Suprapubic skin (tissue), 4 donors: ENCODE data around the gene OSR1. TPM values are rescaled to one million over a fixed set of nuclear protein-coding genes. Genes with fewer than 3 reads are reported as not detected.

ENCODE experiments used
- DNase-seq, 2 donors: peaks; one replicate each; pipeline ENCODE4 v3.0.0-alpha.2; 2019; ENCODE audit warnings: low spot score in 2 of 2
- H3K27ac ChIP-seq: fragments of 200-600 bp; sonication (generic); one replicate; pipeline ENCODE4 v1.5.1; 2019
- H3K27me3 ChIP-seq: fragments of 200-600 bp; sonication (generic); one replicate; pipeline ENCODE4 v1.5.1; 2019
- H3K36me3 ChIP-seq: fragments of 200-600 bp; sonication (generic); one replicate; pipeline ENCODE4 v1.5.1; 2019
- H3K4me1 ChIP-seq: fragments of 200-600 bp; sonication (generic); one replicate; pipeline ENCODE4 v1.5.1; 2019
- H3K4me3 ChIP-seq: fragments of 200-600 bp; sonication (generic); one replicate; pipeline ENCODE4 v1.5.1; 2019; ENCODE audit warnings: mild to moderate bottlenecking
- H3K9me3 ChIP-seq: fragments of 200-600 bp; sonication (generic); one replicate; pipeline ENCODE4 v1.5.1; 2019
- CTCF ChIP-seq, 2 donors: fragments of 200-600 bp in 1 of 2; fragments of 450-650 bp in 1 of 2; sonication (generic) in 1 of 2; IDR thresholded peaks; one replicate each; pipeline ENCODE4 v1.5.1; 2016 to 2019; ENCODE audit warnings: antibody characterized with exemption in 2 of 2, mild to moderate bottlenecking in 1 of 2, moderate library complexity in 1 of 2
- EP300 ChIP-seq: sonication (generic); formaldehyde crosslinking; IDR thresholded peaks from one replicate; pipeline ENCODE4 v1.6.1; 2017; ENCODE audit warnings: antibody characterized with exemption
- POLR2A ChIP-seq, 2 donors: fragments of 450-650 bp; IDR thresholded peaks; one replicate each; pipeline ENCODE4 v1.6.1; 2017; ENCODE audit warnings: antibody characterized with exemption in 2 of 2, mild to moderate bottlenecking in 2 of 2, moderate library complexity in 2 of 2
- POLR2AphosphoS5 ChIP-seq, 3 donors: sonication (generic); formaldehyde crosslinking; IDR thresholded peaks; one replicate each; pipeline ENCODE4 v1.6.1; 2017; ENCODE audit warnings: antibody characterized with exemption in 3 of 3
- WGBS: methylation state at CpG from one replicate; pipeline ENCODE4 v1.1.5; 2018; 5-methylcytosine and 5-hydroxymethylcytosine counted together
- total RNA-seq, 4 donors: library from RNA; depleted of rRNA; stranded (reverse); fragments of >200 nt; gene quantifications; one replicate each; pipeline ENCODE4 v1.1.0, GENCODE V29; 2016

Gene OSR1
- total RNA-seq, 4 donors from 2014 or later: 3.0 to 12.8 (median 5.6) TPM

DNA sequence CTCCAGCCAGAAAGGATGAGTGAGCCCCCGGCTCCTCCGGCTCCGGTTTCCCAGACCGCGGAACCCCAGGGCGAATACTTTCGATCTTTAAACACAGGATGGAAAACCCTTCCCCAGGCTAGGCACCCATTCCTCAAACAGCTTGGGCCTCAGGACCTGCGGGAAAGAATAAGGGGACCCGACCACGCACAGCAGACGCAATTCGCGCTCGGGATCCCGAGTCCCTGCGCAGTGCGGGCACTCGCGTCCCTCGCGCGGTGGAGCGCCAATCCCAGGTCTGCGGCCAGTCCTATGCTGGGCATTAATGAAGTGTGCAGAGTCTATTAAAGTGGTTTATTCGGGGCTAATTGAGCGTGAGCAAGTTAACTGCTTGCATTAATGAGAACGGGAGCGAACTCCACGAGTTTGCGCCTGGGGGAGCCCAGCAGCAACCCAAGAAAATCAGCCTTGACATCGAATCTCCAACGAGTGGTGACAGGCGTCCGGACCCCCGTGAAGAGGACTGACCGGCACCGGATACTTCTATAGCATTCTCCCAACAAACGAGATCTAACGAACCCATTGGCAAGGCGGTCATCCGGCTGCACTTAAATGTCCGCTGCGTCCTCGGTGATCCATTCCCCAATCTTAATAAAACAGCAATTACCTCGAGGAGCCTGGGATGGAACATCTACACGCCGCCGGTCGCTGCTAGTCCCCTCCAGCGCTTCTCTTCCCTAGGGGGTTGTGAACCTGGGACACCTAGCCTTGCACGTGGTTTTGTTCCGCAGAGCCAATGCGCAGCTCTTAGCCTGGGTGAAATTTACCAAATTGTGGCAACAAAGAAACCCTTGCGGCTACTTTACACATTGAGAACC is 1.6 kb downstream of the OSR1 start:
- Histone ChIP-seq H3K4me1 (peaks cover 55% of the 10 kb centered on the region), H3K27ac (peak overlapping the region; percentile 67), H3K4me3 (peak overlapping the region; percentile 51), H3K9me3 (no peaks in the 10 kb centered on the region), H3K27me3 (peaks cover 99% of the 10 kb centered on the region), H3K36me3 (no peaks in the 10 kb centered on the region)
- no peak for DNase-seq
- WGBS: 14% methylated on average over 24 of the region's 54 CpGs
- TF ChIP-seq POLR2A (IDR thresholded peaks at IDR 0.05) (no peak), POLR2AphosphoS5 (IDR thresholded peaks at IDR 0.05) (no peak), CTCF (IDR thresholded peaks at IDR 0.05) (no peak), EP300 (no peak)

DNA sequence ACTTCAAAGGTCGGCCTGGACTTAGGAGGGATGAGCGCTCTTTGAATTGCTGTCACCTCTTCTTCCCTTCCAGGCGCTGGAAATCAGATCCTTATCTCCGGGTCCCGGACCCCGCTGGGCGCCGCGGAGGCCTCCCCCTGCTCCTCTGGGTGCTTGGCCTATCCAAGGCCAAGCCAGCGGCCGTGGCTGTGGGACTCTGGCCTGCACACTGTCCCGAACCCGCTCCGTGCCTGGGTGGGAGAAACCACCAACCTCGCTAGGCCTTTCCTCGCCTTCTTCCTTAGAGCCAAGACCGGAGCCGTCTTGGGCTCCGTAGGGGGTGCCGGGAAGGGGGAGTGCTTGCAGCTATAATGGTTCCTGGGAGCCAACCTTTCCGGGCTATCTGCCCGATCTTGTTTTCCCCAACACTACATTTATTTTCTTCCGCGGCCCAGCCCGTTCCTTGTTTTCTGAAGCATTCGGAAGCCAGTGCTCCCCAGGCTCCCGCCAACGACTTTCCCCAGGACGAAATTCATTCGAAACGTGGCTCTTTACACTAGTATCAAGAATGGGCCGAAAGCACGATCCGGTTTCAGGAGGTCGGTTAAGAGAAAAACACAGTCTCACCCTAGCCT is 2.4 kb downstream of the OSR1 start:
- H3K4me3 ChIP-seq: peak overlapping the region; percentile 51
- no peak for TF ChIP-seq POLR2A (IDR thresholded peaks at IDR 0.05)
- TF ChIP-seq POLR2AphosphoS5 (IDR thresholded peaks at IDR 0.05): no peak
- no peak for TF ChIP-seq CTCF (IDR thresholded peaks at IDR 0.05)
- TF ChIP-seq EP300: no peak
- DNase-seq: no peak
- no peaks in the 10 kb centered on the region for H3K9me3 ChIP-seq
- H3K27me3 ChIP-seq: peaks cover 99% of the 10 kb centered on the region
- peaks cover 55% of the 10 kb centered on the region for H3K4me1 ChIP-seq
- 34% methylated on average over 32 of the region's 35 CpGs for WGBS
- no peaks in the 10 kb centered on the region for H3K36me3 ChIP-seq
- H3K27ac ChIP-seq: peak overlapping the region; percentile 67

DNA sequence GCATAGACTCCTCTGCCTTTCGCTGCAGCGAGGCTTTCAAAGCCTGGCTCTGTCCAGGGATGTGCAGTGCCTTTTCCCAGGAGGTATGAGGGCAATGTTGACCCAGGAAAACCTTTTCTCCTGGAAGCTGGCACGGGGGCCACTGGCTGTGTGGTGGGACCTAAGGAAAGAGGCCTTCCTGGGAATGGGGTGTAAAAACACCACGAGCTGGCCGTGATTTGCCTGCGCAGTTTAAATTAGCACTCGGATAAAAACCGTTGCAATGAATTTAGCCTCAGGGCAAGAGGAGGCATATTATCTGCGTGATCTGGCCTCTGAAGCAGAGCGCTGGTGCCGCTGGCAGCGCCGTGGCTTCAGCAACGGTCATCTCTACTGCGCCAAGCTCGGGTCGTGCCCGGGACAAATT is 3.0 kb downstream of the OSR1 start:
- H3K4me1 ChIP-seq: peaks cover 56% of the 10 kb centered on the region

DNA sequence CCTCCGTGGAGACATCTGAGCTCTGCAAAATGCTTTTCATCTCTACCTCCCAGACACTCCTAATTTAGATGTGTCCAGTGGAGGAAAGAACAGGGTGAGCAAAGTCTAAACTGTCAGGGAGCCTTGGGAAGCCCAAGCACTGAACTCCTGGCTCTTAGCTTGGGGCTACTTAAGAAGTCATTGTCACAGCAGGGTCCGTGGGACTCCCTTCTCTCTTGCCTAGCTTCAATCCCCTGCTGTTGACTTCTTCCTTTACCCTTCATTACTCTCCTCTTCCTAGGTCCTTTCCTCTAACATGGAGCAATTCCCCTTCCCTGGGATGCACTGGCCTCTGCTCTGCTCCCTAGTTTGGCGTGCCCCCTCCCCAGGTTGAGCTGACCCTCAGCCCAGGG is 3.4 kb downstream of the OSR1 start:
- Histone ChIP-seq H3K9me3 (no peaks in the 10 kb centered on the region), H3K4me3 (peak overlapping the region; percentile 51), H3K4me1 (peaks cover 59% of the 10 kb centered on the region), H3K27me3 (peaks cover 99% of the 10 kb centered on the region), H3K27ac (peak overlapping the region; percentile 67), H3K36me3 (no peaks in the 10 kb centered on the region)
- 61% methylated on average over 3 of the region's 3 CpGs for WGBS
- no peak for DNase-seq
- TF ChIP-seq CTCF (IDR thresholded peaks at IDR 0.05) (no peak), POLR2A (IDR thresholded peaks at IDR 0.05) (no peak), EP300 (no peak), POLR2AphosphoS5 (IDR thresholded peaks at IDR 0.05) (no peak)

More for the DNA sequence above, 3.0 kb downstream of the OSR1 start:
- whole genome bisulfite sequencing: 33% methylated on average over 17 of the region's 18 CpGs
- Histone ChIP-seq H3K36me3 (no peaks in the 10 kb centered on the region), H3K9me3 (no peaks in the 10 kb centered on the region), H3K27ac (peak overlapping the region; percentile 67), H3K4me3 (peak overlapping the region; percentile 51), H3K27me3 (peaks cover 99% of the 10 kb centered on the region)
- no peak for TF ChIP-seq POLR2AphosphoS5 (IDR thresholded peaks at IDR 0.05)
- TF ChIP-seq EP300: no peak
- TF ChIP-seq CTCF (IDR thresholded peaks at IDR 0.05): no peak
- no peak for TF ChIP-seq POLR2A (IDR thresholded peaks at IDR 0.05)
- DNase-seq: no peak

- Histone ChIP-seq H3K9me3 (no peaks in the 10 kb centered on the region), H3K36me3 (no peaks in the 10 kb centered on the region), H3K4me3 (no peak overlapping the region), H3K27me3 (peaks cover 95% of the 10 kb centered on the region), H3K27ac (no peak overlapping the region), H3K4me1 (peaks cover 55% of the 10 kb centered on the region)
- WGBS: 29% methylated on average over 11 of the region's 11 CpGs
- DNase-seq: no peak
- no peak for TF ChIP-seq POLR2A (IDR thresholded peaks at IDR 0.05)
- TF ChIP-seq EP300: no peak
- TF ChIP-seq CTCF (IDR thresholded peaks at IDR 0.05): no peak
- no peak for TF ChIP-seq POLR2AphosphoS5 (IDR thresholded peaks at IDR 0.05)
Observed at GRCh38 chr2:19353721-19354050, 4.7 kb downstream of the OSR1 start.
